Measurements from ENCODE around the gene ZNF831.

GRCh38 chr20:59173938-59174491, 10.4 kb downstream of the ZNF831 start:
- TF ChIP-seq CTCF (IDR thresholded peaks at IDR 0.05): no peak
- TF ChIP-seq POLR2A (IDR thresholded peaks at IDR 0.05): no peak
- TF ChIP-seq EP300 (IDR thresholded peaks at IDR 0.05): no peak

Measured in tibial nerve (tissue), 4 donors.